Lower leg skin (tissue), 3 donors: Measurements from ENCODE around the gene GPC6.

Experiments
- CTCF ChIP-seq, 3 donors: fragments of 450-650 bp; IDR thresholded peaks; one replicate each; pipeline ENCODE4 v1.5.1; 2016; ENCODE audit warnings: antibody characterized with exemption in 3 of 3, mild to moderate bottlenecking in 3 of 3, moderate library complexity in 2 of 3
- POLR2A ChIP-seq, 2 donors: fragments of 450-650 bp; IDR thresholded peaks; one replicate each; pipeline ENCODE4 v1.6.1; 2016 to 2017; ENCODE audit warnings: antibody characterized with exemption in 2 of 2, mild to moderate bottlenecking in 1 of 2, moderate library complexity in 1 of 2

- no peak for TF ChIP-seq POLR2A (IDR thresholded peaks at IDR 0.05)
- TF ChIP-seq CTCF (IDR thresholded peaks at IDR 0.05) = no peak
These were observed 972.5 kb downstream of the GPC6 start for GRCh38 chr13:94199135-94199534.
